Stimulated activated CD4-positive, alpha-beta T cell treated with anti-CD3 and anti-CD28 coated beads, Interleukin-4, amount 100 ng/mL, for 1 hour (primary cell): ENCODE measurements around the gene AK8.

Experiments used
- DNase-seq: peaks from one replicate; pipeline ENCODE4 v3.0.0-alpha.2; 2020

Gene AK8

GRCh38 chr9:132857616-132858342 is 20.3 kb downstream of the AK8 start:
- DNase-seq = no peak

- DNase-seq = no peak
Measured at GRCh38 chr9:132857031-132857430, 21.1 kb downstream of the AK8 start.

GRCh38 chr9:132855904-132856303 is 22.2 kb downstream of the AK8 start:
- DNase-seq = no peak

- no peak for DNase-seq
Measured at GRCh38 chr9:132854832-132855231, 23.3 kb downstream of the AK8 start.

- DNase-seq = no peak
Measured at GRCh38 chr9:132853482-132853881, 24.6 kb downstream of the AK8 start.

- DNase-seq = peak; percentile 5
Measured at GRCh38 chr9:132849185-132849706, 28.8 kb downstream of the AK8 start.

- DNase-seq = no peak
Measured at GRCh38 chr9:132846918-132847515, 31.1 kb downstream of the AK8 start.

GRCh38 chr9:132846109-132846917 is 31.8 kb downstream of the AK8 start:
- no peak for DNase-seq

- no peak for DNase-seq
Measured at GRCh38 chr9:132842124-132843044, 35.7 kb downstream of the AK8 start.

GRCh38 chr9:132840980-132841379 is 37.1 kb downstream of the AK8 start:
- DNase-seq = no peak

GRCh38 chr9:132838291-132838690 is 39.8 kb downstream of the AK8 start:
- no peak for DNase-seq

GRCh38 chr9:132837501-132838286 is 40.4 kb downstream of the AK8 start:
- DNase-seq = no peak

GRCh38 chr9:132834343-132834742 is 43.7 kb downstream of the AK8 start:
- no peak for DNase-seq

- DNase-seq = no peak
Measured at GRCh38 chr9:132833550-132834121, 44.4 kb downstream of the AK8 start.

GRCh38 chr9:132832171-132832881 is 45.8 kb downstream of the AK8 start:
- DNase-seq = no peak

- no peak for DNase-seq
Measured at GRCh38 chr9:132828201-132828770, 49.8 kb downstream of the AK8 start.

- no peak for DNase-seq
Measured at GRCh38 chr9:132827366-132827765, 50.7 kb downstream of the AK8 start.

GRCh38 chr9:132826621-132827365 is 51.3 kb downstream of the AK8 start:
- DNase-seq = no peak

GRCh38 chr9:132826131-132826530 is 52.0 kb downstream of the AK8 start:
- no peak for DNase-seq

GRCh38 chr9:132825430-132825829 is 52.7 kb downstream of the AK8 start:
- DNase-seq = no peak
